ENCODE measurements around the gene SART1. TPM values are rescaled to one million over a fixed set of nuclear protein-coding genes. Genes with fewer than 3 reads are reported as not detected.
"Not testable (repeated sequence)": the region's sequence is repeated elsewhere in the genome, so short reads cannot be mapped to it uniquely, and the experiment has no call there.

Gene SART1
- polyA plus RNA-seq, 12 donors: 30.3 to 66.7 (median 32.6) TPM; not detected in 1

- no peak for DNase-seq
Observed at GRCh38 chr11:65983589-65983987, 22.1 kb downstream of the SART1 start.

GRCh38 chr11:65987336-65987735 lies 25.8 kb downstream of the SART1 start:
- no peak for DNase-seq

- DNase-seq: peak; percentile 95
Observed at GRCh38 chr11:65988791-65989592, 27.5 kb downstream of the SART1 start.

- no peak for DNase-seq
Observed at GRCh38 chr11:65992056-65992455, 30.5 kb downstream of the SART1 start.

GRCh38 chr11:65997286-65997685 lies 35.8 kb downstream of the SART1 start:
- DNase-seq: no peak

GRCh38 chr11:66001942-66002647 lies 40.6 kb downstream of the SART1 start, which contains the start of the genes BANF1 and EIF1AD:
TSS of gene BANF1 (plus strand) at chr11:66002503. CDS start at chr11:66003251, 748 bp downstream.
TSS of gene EIF1AD (minus strand) at chr11:66002157. CDS start at chr11:66000389, 1,768 bp downstream.
- peak; percentile 99 for DNase-seq

- no peak for DNase-seq
Observed at GRCh38 chr11:66002648-66003225, 41.2 kb downstream of the SART1 start.

GRCh38 chr11:66003291-66003690 lies 41.8 kb downstream of the SART1 start:
- no peak for DNase-seq

- no peak for DNase-seq
Observed at GRCh38 chr11:66004186-66004585, 42.7 kb downstream of the SART1 start.

- no peak for DNase-seq
Observed at GRCh38 chr11:66006134-66006890, 44.8 kb downstream of the SART1 start.

GRCh38 chr11:66006891-66007176 lies 45.3 kb downstream of the SART1 start:
- no peak for DNase-seq

- DNase-seq: no peak
Observed at GRCh38 chr11:66007201-66007634, 45.7 kb downstream of the SART1 start.

GRCh38 chr11:66008095-66008467 lies 46.5 kb downstream of the SART1 start:
- no peak for DNase-seq

GRCh38 chr11:66008468-66009101 lies 47.1 kb downstream of the SART1 start:
- no peak for DNase-seq

GRCh38 chr11:66010036-66010435 lies 48.5 kb downstream of the SART1 start:
- not testable (repeated sequence) for DNase-seq

GRCh38 chr11:66011239-66011784 lies 49.8 kb downstream of the SART1 start:
- no peak for DNase-seq

- DNase-seq: no peak
Observed at GRCh38 chr11:66011785-66012303, 50.3 kb downstream of the SART1 start, which contains the start of gene CST6. TSS of gene CST6 (plus strand) at chr11:66012008. CDS start at chr11:66012045, 37 bp downstream.

- DNase-seq: no peak
Observed at GRCh38 chr11:66012371-66012945, 50.9 kb downstream of the SART1 start.

GRCh38 chr11:66012946-66013761 lies 51.6 kb downstream of the SART1 start:
- DNase-seq: no peak

GRCh38 chr11:66013762-66014100 lies 52.2 kb downstream of the SART1 start:
- no peak for DNase-seq
